ENCODE measurements around the gene NPIPB6.

NPIPB6 gene

DNA sequence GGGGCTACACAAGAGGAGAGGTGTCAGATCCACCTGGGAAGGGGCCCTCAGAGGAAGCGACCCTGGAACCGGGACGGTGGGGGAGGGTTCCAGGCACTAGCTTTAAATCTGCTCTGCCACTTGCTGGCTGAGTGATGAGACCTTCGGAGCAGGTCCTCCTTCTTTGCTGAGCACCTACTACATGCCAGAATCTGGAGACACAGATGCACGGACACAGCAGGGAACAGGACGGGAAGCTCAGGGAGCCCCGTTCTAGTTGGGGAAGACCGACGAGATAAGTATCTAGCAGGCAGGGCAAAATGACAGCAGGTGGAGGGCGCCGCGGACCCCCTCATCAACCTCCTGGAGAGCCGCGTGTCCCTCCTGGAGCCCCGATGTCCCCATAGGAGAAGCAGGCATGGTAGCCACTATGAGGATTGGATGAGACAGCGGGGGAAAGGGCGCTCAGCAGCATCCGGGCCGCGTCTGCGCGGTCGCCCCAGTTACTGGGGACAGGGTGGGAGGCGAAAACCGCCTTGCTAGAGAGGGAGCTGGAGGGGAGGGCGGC, 43.8 kb downstream of the NPIPB6 start:
- ChIA-PET CTCF (interaction anchor here (1.5 to 3.8 kb wide), 4 partner anchors 19 to 682 kb away, joined by 4 to 21 read pairs (median 4); no protein-coding TSS in a partner anchor), POLR2A (no interaction called here)
- DNase-seq (ENCODE audit: extremely low spot score) = no peak
- TF ChIP-seq, protein P1, sequence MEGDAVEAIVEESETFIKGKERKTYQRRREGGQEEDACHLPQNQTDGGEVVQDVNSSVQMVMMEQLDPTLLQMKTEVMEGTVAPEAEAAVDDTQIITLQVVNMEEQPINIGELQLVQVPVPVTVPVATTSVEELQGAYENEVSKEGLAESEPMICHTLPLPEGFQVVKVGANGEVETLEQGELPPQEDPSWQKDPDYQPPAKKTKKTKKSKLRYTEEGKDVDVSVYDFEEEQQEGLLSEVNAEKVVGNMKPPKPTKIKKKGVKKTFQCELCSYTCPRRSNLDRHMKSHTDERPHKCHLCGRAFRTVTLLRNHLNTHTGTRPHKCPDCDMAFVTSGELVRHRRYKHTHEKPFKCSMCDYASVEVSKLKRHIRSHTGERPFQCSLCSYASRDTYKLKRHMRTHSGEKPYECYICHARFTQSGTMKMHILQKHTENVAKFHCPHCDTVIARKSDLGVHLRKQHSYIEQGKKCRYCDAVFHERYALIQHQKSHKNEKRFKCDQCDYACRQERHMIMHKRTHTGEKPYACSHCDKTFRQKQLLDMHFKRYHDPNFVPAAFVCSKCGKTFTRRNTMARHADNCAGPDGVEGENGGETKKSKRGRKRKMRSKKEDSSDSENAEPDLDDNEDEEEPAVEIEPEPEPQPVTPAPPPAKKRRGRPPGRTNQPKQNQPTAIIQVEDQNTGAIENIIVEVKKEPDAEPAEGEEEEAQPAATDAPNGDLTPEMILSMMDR (IDR thresholded peaks at IDR 0.05; ENCODE audit: control extremely low read depth, extremely low read depth, low read depth, missing control alignments) = no peak

- ChIA-PET POLR2A (no interaction called here), CTCF (interaction anchor here (0.8 to 3.8 kb wide), 12 partner anchors 8 to 680 kb away, joined by 3 to 21 read pairs (median 4); no protein-coding TSS in a partner anchor)
- TF ChIP-seq, protein P1 (IDR thresholded peaks at IDR 0.05; ENCODE audit: control extremely low read depth, extremely low read depth, low read depth, missing control alignments) = no peak
- DNase-seq (ENCODE audit: extremely low spot score) = no peak
Observed at GRCh38 chr16:28318042-28318744, 45.1 kb downstream of the NPIPB6 start.

GRCh38 chr16:28317040-28317880, 46.0 kb downstream of the NPIPB6 start:
- TF ChIP-seq, protein P1 (IDR thresholded peaks at IDR 0.05; ENCODE audit: control extremely low read depth, extremely low read depth, low read depth, missing control alignments) = peak; percentile 73
- ChIA-PET CTCF (interaction anchor here (0.7 to 3.8 kb wide), 16 partner anchors 9 to 679 kb away, joined by 3 to 21 read pairs (median 4); no protein-coding TSS in a partner anchor), POLR2A (no interaction called here)
- peak; percentile 83 for DNase-seq (ENCODE audit: extremely low spot score)

- TF ChIP-seq, protein P1 (IDR thresholded peaks at IDR 0.05; ENCODE audit: control extremely low read depth, extremely low read depth, low read depth, missing control alignments) = no peak
- DNase-seq (ENCODE audit: extremely low spot score) = no peak
- ChIA-PET CTCF (interaction anchor here (0.8 to 3.8 kb wide), 10 partner anchors 10 to 41 kb away, joined by 3 to 21 read pairs (median 6); no protein-coding TSS in a partner anchor), POLR2A (no interaction called here)
Observed at GRCh38 chr16:28316054-28316453, 47.3 kb downstream of the NPIPB6 start.

DNA sequence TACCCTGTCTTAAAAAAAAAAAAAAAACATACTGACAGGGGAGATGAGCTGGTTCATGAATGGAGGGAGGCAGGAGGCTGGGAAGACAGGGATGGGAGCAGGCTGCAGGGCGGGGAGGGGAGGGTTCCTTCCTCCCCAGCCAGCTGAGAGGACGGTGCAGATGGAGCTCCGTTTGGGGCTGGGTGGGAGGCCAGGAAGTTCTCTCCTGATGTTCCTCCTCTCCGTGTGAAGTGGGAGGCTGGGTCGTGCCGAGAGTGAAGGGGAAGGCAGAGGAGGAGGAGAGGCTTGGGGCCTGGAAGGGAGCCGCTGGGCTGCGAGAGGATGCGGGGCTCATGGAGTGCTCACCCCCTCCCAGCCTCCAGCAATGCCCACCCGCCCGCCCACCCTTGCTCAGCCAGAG, 49.7 kb downstream of the NPIPB6 start:
- no peak for DNase-seq (ENCODE audit: extremely low spot score)
- TF ChIP-seq, protein P1 (IDR thresholded peaks at IDR 0.05; ENCODE audit: control extremely low read depth, extremely low read depth, low read depth, missing control alignments) = no peak
- POLR2A ChIA-PET = interaction anchor here (0.6 kb wide), 1 partner anchor 33 kb away, joined by 4 read pairs; no protein-coding TSS in a partner anchor
- CTCF ChIA-PET = interaction anchor here (1.0 to 2.4 kb wide), 2 partner anchors 8 to 13 kb away, joined by 3 to 7 read pairs; no protein-coding TSS in a partner anchor

DNA sequence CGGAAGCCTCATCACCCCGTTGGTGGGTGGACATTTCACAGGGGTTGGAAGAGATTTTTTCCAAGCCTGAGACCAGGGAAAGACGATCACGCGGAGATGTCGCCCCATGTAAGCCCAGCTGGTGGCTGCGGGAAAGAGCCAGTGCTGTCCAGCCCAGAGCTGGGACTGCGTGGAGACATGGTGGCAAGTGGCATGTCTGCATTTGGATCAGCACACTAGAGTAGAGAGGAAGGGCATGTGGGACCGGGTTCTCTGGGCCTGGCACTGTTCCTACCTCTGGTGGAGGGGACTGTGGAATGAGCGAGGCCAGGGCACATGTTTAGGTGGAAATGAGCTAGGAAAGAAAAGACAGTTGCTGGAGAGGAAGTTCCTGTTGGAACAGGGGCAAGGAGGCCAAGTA, 51.0 kb downstream of the NPIPB6 start:
- CTCF ChIA-PET = interaction anchor here (1.0 to 2.4 kb wide), 3 partner anchors 9 to 32 kb away, joined by 3 to 7 read pairs (median 3); no protein-coding TSS in a partner anchor

More for the DNA sequence above, 51.0 kb downstream of the NPIPB6 start:
- TF ChIP-seq, protein P1 (IDR thresholded peaks at IDR 0.05; ENCODE audit: control extremely low read depth, extremely low read depth, low read depth, missing control alignments) = no peak
- POLR2A ChIA-PET = interaction anchor here (0.6 kb wide), 1 partner anchor 339 kb away, joined by 5 read pairs; no protein-coding TSS in a partner anchor
- DNase-seq (ENCODE audit: extremely low spot score) = no peak

All from GM10248 (cell line).